ENCODE results near the gene DNAH10.

Gene DNAH10

DNA sequence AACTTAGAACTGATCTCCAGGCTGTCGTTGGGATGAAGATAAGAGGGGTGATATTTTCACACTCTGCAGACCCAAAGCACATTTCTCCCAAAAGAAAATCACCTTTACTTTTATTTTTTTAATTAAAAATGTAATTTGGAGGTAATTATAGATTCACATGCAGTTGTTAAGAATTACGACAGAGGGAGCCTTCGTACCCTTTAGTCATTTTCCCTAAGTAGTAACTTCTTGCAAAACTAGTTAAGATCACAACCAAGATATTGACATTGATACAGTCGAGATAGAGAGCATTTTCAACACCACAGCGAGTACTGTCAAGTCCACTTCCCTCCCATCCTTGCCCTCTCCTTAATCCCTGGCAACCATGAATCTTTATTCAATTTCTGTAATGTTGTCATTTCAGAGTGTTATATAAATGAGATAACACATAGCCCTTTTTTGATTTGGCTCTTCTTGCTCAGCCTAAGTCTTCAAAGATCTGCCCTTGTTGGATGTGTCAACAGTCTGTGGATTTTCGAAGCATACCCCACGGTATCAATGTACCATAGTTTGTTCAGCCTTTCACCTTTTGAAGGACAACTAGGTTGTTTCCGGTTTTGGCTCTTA lies 39.6 kb downstream of the DNAH10 start:
- no peak for DNase-seq

DNA sequence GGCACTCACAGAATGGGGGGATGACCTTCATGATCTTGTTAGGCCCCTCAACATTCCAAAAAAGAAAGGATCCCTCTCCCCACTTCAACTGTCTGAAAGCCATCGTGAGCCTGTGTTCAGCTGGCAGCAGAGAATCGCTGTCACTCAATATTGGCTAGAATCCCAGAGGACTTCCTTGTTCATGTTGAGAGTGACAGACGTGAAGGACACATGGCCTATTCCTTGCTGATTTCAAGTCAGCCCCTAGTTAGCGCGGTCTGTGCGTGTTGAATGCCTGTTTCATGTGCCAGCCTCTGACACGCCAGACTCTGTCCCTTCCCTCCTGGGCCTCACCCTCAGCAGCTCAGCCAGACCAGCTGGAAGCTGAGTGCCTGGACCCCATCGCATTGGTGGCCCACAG lies 43.1 kb downstream of the DNAH10 start:
- DNase-seq = no peak

DNA sequence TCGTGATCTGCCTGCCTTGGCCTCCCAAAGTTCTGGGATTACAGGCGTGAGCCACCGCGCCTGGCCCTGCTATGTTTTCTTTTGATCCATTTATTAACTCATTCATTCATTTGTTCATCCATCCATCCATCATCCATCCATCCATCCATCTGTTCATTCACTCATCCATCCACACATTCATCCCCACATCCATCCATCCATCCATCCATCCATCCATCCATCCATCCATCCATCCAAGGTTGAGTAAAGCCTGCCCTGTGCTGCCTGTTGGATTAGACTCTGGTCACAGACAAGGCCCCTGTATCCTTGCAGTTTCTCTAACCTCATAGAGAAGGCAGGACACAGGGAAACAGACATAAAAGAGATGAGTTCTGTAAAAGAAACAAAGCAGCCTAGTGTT lies 44.9 kb downstream of the DNAH10 start:
- DNase-seq = no peak

DNA sequence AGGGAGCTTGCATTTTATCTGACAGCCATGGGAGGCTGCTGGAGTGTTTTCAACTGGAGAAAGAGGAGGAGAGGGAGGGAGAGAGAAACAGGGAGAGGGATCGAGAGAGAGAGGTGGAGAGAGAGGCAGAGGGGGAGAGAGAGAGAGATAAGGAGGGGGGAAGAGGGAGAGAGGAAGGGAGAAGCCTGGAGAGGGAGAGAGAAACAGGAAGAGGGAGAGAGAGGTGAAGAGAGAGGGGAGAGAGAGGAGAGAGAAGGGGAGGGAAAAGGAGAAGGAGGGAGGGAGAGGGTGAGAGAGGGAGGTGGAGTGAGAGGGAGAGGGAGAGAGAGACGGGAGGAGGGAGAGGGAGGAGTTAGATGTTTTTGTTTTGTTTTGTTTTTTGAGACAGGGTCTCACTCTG lies 45.6 kb downstream of the DNAH10 start:
- DNase-seq = no peak

DNA sequence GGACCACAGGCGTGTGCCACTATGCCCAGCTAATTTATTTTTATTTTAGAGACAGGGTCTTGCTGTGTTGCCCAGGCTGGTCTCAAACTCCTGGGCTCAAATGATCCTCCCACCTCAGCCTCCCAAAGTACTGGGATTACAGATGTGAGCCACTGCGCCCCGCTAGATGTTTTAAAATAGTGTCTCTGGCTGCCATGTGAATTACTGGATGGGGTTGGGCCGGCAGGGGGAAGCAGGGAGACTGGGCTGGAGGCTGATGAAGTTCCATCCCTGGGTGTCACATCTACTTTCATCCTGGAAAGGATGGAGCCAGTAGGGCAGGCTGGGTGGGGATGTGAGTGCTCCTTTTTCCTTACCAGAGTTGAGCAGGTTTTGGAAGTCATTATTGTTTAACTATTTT lies 46.1 kb downstream of the DNAH10 start:
- DNase-seq = peak; percentile 53

DNA sequence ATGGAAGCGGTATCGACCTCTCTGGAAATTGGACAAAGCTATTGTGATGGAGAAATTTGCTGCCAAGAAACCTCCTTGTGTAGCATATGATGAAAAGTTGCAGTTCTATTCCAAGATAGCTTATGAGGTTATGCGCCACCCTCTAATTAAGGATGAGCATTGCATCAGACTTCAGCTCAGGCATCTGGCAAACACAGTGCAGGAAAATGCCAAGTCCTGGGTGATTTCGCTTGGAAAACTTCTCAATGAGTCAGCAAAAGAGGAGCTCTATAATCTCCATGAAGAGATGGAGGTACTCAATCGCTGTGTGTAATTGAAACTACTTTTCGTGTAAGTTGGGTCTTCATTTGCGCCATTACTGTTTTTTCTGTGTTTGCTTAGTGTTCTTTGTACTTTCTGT lies 51.2 kb downstream of the DNAH10 start:
- DNase-seq = no peak

DNA sequence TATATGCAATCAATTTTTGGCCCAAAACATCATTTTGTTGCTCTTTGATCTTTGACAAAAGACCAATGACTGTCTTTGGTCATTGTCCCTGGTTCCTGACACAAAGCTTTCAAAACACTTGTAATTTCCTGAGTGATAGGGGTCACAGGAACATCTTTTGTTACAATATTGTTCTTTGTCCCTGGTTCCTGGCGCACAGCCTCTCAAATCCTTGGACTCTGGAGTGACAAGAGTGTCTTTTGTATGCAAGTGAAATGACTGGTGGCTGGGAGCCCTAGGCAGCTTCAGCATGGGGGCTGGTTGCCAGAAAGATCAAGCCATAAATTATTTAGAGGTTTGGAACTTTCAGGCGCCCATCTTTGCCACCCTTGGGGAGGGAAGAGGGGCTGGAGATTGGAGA lies 53.9 kb downstream of the DNAH10 start:
- DNase-seq = no peak

DNA sequence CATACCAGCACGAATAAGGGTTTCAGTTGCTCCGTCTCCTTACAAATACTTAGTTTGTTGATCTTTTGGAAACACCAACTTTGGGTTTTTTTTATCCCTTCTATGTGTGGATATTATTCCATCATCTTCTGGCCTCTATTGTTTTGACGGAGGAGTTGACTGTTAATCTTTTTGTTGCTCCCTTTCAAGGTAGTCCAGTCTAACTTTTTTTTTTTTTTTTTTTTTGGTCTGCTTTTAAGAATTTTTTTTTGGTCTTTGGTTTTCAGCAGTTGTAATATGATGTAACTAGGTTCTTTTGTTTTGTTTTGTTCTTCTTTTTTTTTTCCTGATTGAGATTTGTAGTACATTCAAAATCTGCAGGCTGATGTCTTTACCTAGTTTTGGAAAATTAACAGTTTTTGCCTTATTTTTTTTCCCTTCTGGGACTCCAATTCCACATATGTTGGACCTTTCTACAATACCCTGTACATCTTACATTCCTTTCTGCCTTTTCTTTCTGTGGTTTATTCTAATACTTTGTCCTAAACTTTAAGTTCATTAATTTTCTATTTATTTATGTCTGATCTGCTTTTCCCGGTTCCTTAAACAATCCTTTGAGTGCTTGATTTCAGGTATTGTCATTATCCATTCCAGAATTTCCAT lies 54.9 kb downstream of the DNAH10 start:
- no peak for DNase-seq

DNA sequence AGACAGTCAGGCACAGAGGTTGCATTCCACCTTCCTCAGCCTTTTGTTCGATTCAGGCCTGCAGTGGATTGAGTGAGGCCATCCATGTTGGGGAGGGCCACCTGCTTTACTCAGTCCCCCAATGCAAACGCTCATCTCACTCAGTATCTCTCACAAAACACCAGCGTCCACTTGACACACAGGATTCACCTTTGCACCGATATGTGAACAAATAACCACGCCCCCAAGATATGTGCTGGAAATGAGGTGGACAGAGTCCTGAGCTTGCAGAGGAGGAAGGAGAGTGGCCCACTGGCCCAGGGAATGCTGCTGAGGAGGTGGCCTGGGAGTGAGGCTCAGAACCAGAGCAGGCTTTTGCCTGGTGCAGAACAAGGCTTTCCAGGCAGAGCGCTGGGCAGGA lies 60.7 kb downstream of the DNAH10 start:
- DNase-seq = no peak

DNA sequence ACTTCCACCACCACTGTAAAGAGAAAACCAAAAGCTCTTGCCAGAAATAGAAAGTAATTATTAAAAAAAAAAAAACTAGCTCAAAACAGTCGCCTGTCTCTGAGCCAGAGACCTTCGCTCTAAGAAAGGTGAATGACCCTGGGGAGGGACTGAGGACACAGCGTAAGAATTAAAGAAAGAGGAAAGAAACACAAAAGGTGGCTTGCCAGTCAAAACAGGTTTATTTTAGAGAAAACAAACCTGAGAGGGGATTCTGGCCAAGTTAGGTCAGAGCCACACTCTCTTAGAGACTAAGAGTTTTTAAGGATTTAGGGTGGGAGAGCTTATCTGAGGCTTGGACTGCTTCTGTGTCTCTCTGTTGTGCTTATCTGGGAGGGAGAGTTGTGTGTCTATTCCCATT lies 66.0 kb downstream of the DNAH10 start:
- no peak for DNase-seq

DNA sequence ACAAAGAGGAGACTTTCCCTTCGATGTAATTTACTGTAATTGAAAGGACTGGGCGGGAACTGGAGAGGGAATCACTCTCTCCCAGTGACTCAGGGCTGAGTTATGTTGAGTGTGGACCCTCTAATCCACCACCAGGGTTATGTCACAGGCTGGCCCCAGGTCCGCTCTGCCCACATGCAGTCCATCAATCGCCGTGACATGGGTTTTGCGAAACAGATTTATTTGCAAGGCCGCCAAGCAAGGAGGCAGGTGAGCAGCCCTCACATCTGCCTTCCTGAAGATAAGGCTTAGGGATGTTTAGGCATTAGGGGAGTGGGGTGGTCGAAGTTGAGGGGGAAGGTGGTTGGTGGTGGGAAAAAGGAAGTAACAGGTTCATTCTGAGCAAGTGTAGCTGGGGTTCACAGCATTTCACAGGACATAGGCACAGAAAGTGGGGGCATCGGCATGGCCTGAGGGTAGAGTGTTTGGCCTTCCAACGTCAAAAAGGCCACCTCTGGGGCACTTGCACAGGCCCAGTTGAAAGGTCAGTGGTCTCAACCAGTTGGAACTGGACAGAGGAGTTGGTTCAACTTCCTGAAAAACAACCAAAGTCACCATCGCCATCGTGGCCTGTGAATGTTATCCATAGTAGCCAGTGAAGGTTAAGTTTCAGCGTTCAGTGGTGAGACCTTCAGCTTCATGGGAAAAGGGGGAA lies 66.9 kb downstream of the DNAH10 start:
- no peak for DNase-seq

DNA sequence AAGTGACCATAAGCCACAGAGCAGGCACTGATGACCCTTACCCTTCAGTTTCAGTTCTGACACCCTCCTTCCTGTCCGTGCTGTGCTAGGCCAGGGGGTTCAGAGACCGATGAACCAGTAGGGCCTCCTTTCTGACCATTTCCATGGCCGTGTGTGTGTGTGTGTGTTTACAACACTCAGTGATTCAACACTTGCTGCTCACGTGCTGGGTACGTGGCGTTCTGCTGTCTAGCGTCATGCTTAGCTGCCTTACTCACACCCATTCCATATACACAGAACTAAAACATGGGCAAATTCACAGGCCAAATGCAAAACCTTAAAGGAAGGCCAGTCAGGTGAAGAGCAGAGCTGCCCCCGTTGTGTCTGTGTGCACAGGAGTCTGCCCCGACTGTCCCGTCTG lies 67.5 kb downstream of the DNAH10 start:
- DNase-seq = no peak

DNA sequence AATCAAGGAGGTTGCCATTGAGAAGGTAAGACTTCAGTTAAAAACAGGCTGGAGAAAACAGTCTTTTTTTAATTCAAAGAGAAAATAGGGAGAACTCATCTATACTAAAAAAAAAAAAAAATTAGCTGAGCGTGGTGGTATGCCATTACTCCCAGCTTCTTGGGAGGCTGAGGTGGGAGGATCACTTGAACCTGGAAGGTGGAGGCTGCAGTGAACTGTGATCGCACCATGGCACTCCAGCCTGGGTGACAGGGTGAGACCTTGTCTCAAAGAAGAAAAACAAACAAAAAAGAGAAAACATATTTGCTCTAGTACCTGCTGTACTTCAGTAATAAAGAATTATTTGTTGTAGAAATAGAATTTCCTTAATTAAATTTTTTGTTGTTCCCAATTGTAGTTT lies 68.6 kb downstream of the DNAH10 start:
- no peak for DNase-seq

DNA sequence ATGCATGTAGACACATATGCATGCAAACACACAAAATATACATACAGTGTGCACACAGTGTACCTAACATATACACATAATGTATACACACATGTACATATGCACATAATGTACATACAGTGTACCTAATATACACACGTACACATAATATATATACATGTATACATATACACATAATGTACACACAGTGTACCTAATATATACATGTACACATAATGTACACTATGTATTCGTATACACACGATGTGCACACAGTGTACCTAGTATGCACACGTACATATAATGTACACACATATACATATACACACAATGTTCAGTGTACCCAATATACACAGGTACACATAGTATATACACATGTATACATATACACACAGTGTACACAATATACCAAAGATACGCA lies 70.0 kb downstream of the DNAH10 start:
- no peak for DNase-seq

DNA sequence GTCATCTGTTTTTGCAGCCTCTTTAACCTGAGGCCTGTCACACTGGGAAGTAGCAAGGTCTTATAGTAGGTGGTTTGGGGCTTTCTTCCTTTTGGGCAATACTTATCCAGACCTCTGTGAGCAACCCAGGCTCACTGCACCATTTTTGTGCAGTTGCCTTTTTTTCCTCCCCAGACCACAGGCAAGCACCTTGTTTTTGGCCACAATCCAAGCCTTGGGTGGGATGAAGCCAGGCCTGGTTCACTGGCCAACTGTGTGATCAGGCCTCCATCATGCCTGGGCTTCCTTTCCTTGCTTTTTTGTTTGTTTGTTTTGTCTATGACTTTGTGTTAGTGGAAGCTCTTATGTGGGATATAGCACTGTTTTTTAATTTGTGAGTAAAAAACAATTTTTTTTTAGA lies 71.7 kb downstream of the DNAH10 start:
- no peak for DNase-seq

DNA sequence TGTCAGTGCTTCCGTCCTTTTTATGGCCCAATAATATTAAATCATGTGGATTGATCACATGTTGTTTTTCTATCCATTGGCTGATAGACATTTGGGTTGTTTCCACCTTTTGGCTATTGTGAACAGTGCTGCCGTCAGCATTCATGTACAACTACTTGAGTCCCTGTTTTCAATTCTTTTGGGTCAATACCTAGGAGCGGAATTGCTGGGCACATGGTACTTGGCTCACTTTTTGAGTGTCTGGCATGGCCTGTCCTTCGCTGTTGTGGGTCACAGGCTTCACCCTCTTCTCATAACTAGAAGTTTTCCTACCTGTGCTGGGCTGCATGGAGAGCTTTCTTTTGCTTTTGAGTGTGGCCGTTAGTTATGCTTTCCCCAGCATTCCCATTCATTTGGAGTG lies 72.7 kb downstream of the DNAH10 start:
- no peak for DNase-seq

DNA sequence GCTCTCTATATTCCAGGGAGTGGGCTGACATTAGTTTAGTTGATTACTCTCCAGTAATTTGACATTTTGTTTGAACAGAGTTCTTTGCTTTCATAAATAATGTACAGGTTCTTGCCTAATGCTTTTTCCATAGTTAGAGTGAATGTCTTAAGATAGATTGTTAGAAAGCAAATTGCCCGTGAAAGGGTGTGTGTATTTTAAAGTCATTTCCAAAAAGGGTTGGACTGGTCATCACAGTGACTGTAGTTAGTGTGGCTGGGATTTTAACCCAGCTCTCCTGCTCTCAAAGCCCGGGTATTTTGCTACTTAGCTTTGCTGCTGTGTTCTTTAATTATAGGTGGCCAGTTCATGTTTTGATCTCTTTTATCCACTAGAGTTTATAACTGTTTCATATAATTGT lies 74.2 kb downstream of the DNAH10 start:
- DNase-seq = no peak

DNA sequence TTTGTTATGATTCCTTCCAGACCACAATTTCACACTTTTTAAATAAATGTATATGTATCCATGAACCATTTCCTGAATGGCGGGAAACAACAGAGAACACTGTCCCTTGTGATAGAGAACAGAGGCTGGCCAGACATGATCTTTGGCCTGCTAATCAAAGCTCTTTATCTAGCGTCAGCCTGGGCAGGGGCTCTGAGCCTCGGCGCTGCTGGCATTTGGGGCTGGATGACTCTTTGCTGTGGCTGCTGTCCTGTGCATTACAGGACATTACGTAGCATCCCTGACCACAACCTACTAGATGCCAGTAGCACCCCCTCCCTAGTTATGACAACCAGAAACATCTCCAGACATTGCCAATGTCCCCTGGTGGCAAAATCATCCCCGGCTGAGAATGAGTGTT lies 77.7 kb downstream of the DNAH10 start:
- no peak for DNase-seq

DNA sequence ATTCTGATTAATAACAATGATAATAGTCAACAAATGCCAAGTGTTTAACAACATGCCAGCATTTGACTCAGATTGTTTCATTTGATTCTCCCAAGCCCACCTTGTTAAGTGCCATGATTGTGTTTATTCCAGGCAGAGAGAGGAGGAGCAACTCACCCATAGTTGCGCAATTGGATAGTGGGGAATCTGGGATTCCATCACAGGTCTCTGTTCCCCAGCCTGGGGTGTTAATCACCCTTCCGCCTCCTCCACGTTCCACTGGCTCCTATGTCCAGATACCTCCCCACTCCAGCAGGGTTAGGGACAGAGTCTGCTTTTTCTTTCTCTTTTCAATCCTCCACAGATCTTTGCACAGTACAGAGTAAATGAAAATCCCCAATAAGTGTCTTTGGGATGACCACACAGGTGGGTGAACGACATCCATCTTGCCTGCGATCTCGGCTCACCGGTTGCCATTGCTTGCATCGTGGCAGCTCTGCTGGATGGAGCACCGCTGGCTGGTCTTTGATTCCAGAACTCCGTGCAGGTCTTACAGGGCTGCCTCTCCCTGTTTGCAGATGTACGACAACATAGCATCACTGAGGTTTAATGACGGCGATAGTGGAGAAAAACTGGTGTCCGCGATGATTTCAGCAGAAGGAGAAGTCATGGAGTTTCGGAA lies 78.8 kb downstream of the DNAH10 start:
- no peak for DNase-seq

DNA sequence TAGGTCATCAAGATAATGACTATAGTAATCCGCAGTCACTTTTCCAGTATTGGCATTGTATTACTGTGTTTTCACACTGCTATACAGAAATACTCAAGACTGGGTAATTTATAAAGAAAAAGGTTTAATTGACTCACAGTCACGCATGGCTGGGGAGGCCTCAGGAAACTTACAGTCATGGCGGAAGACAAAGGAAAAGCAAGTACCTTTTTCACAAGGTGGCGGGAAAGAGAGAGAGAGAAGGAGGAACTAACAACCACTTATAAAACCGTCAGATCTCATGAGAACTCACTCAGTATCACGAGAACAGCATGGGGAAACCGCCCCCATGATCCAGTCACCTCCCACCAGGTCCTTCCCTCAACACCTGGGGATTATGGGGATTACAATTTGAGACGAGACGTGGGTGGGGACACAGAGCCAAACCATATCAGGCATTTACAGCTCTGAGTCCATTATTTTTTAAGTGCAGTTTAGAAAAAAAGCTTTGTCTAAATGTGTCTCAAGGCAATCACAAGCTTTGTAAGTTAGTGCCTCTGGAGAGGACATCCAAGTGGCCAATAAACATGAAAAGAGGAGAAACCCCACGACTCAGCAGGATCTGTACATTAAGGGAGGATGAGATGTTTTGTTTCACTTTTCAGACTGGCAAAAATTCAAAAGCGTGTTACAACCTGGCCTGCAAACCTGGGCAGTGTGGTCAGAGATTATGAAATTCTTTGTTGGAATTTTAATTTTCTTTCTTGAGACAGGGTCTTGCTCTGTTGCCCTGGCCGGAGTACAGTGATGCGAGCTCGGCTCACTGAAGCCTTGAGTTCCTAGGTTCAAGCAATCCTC lies 82.0 kb downstream of the DNAH10 start:
- DNase-seq = no peak

DNA sequence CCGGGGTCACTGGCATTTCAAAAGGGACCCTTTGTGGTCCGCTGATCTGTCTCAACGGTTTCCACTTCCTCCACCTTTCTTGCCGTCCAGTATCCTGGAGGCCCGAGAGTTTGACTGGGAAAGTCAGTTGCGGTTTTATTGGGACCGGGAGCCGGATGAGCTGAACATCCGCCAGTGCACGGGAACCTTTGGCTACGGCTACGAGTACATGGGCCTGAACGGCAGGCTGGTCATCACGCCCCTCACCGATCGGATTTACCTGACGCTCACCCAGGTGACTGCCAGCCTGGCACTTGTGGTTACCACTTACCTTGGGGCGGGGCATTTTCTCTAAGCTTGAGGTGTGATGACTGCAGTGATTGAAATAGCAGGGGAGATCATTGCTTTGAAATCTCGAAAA lies 83.8 kb downstream of the DNAH10 start:
- no peak for DNase-seq

DNA sequence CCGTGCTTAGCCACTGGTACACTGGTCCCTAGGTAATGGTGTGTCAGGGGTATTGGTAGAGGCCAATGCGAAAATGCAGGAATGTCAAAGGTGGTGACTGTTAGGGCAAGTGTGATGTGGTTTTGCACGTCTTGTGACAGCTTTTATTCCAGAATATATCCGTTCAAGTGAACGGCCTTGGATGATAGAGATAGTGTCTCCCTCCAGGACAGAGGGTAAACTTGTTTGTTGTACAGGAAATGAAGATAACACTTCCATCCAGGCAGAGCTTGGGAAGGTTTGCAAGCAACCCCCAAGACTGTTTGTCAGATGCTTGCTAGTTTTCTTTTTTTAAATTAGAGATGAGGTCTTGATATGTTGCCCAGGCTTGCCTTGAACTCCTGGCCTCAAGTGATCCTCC lies 84.2 kb downstream of the DNAH10 start:
- DNase-seq = no peak

DNA sequence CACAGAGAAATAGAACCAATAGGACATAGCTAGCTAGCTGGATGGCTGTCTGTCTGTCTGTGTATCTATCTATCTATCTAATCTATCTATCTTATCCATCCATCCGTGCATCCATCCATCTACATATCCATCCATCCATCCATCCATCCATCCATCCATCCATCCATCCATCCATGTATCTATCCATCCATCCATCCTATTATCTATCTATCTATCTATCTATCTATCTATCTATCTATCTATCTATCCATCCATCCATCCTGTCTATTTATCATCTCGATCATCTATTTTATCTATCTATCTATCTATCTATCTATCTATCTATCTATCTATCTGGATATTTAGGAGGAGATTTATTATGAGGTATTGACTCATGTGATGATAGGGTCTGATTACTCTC lies 84.9 kb downstream of the DNAH10 start:
- no peak for DNase-seq
